Stimulated activated memory B cell treated with anti-CD40 and anti-IgM and Interleukin-4, amounts not matched to agents 10 μg/mL and 1 μg/mL and 100 μg/mL, for 72 hours (primary cell): Measurements from ENCODE around the gene PLA2G5.

ENCODE experiments used
- ATAC-seq: fragments of 150-1000 bp; cut with Tn5 transposase; 2 replicates; pipeline ENCODE4 v1.10.0; 2021
- H3K27ac Mint-ChIP-seq: one replicate; pipeline ENCODE4 v1.8.0; 2022; ENCODE audit warnings: mild to moderate bottlenecking, mixed read lengths
- H3K27me3 Mint-ChIP-seq: one replicate; pipeline ENCODE4 v1.8.0; 2022; ENCODE audit warnings: mixed read lengths
- H3K36me3 Mint-ChIP-seq: one replicate; pipeline ENCODE4 v1.8.0; 2022; ENCODE audit warnings: mixed read lengths
- H3K4me1 Mint-ChIP-seq: one replicate; pipeline ENCODE4 v1.8.0; 2022; ENCODE audit warnings: mixed read lengths
- H3K4me3 Mint-ChIP-seq: one replicate; pipeline ENCODE4 v1.8.0; 2022; ENCODE audit warnings: mild to moderate bottlenecking, moderate library complexity, mixed read lengths
- H3K9me3 Mint-ChIP-seq: one replicate; pipeline ENCODE4 v1.8.0; 2022; ENCODE audit warnings: mixed read lengths

Gene PLA2G5

GRCh38 chr1:20093940-20094391 is 24.0 kb downstream of the PLA2G5 start:
- Mint-ChIP-seq H3K4me3 (no peak overlapping the region), H3K36me3 (no peaks in the 10 kb centered on the region), H3K9me3 (no peaks in the 10 kb centered on the region), H3K27ac (no peak overlapping the region), H3K27me3 (peaks cover 10% of the 10 kb centered on the region), H3K4me1 (no peaks in the 10 kb centered on the region)
- ATAC-seq = no peak

GRCh38 chr1:20095564-20096434 is 25.8 kb downstream of the PLA2G5 start:
- no peaks in the 10 kb centered on the region for H3K9me3 Mint-ChIP-seq
- H3K4me1 Mint-ChIP-seq = peaks cover 2% of the 10 kb centered on the region
- H3K4me3 Mint-ChIP-seq = no peak overlapping the region
- no peak for ATAC-seq
- no peak overlapping the region for H3K27ac Mint-ChIP-seq
- no peaks in the 10 kb centered on the region for H3K36me3 Mint-ChIP-seq
- peaks cover 2% of the 10 kb centered on the region for H3K27me3 Mint-ChIP-seq

GRCh38 chr1:20096840-20097447 is 26.9 kb downstream of the PLA2G5 start:
- Mint-ChIP-seq H3K4me3 (no peak overlapping the region), H3K36me3 (no peaks in the 10 kb centered on the region), H3K27me3 (no peaks in the 10 kb centered on the region), H3K9me3 (no peaks in the 10 kb centered on the region), H3K27ac (no peak overlapping the region), H3K4me1 (peaks cover 7% of the 10 kb centered on the region)
- ATAC-seq = no peak

- no peak overlapping the region for H3K27ac Mint-ChIP-seq
- H3K9me3 Mint-ChIP-seq = no peaks in the 10 kb centered on the region
- H3K27me3 Mint-ChIP-seq = no peaks in the 10 kb centered on the region
- H3K4me3 Mint-ChIP-seq = no peak overlapping the region
- peaks cover 7% of the 10 kb centered on the region for H3K4me1 Mint-ChIP-seq
- H3K36me3 Mint-ChIP-seq = no peaks in the 10 kb centered on the region
- peak; percentile 54 for ATAC-seq
Observed at GRCh38 chr1:20099533-20099932, 29.5 kb downstream of the PLA2G5 start.

GRCh38 chr1:20100632-20101355 is 30.8 kb downstream of the PLA2G5 start:
- peak; percentile 66 for ATAC-seq
- Mint-ChIP-seq H3K4me1 (peaks cover 7% of the 10 kb centered on the region), H3K27ac (no peak overlapping the region), H3K27me3 (no peaks in the 10 kb centered on the region), H3K9me3 (no peaks in the 10 kb centered on the region), H3K4me3 (no peak overlapping the region), H3K36me3 (no peaks in the 10 kb centered on the region)

- Mint-ChIP-seq H3K4me3 (no peak overlapping the region), H3K36me3 (no peaks in the 10 kb centered on the region), H3K27ac (no peak overlapping the region), H3K4me1 (peaks cover 7% of the 10 kb centered on the region), H3K27me3 (peaks cover 8% of the 10 kb centered on the region), H3K9me3 (no peaks in the 10 kb centered on the region)
- ATAC-seq = no peak
Observed at GRCh38 chr1:20102875-20103274, 32.9 kb downstream of the PLA2G5 start.

- no peak overlapping the region for H3K4me3 Mint-ChIP-seq
- peaks cover 4% of the 10 kb centered on the region for H3K4me1 Mint-ChIP-seq
- peaks cover 8% of the 10 kb centered on the region for H3K27me3 Mint-ChIP-seq
- ATAC-seq = no peak
- H3K9me3 Mint-ChIP-seq = no peaks in the 10 kb centered on the region
- no peak overlapping the region for H3K27ac Mint-ChIP-seq
- no peaks in the 10 kb centered on the region for H3K36me3 Mint-ChIP-seq
Observed at GRCh38 chr1:20105856-20106255, 35.9 kb downstream of the PLA2G5 start.

- Mint-ChIP-seq H3K27ac (no peak overlapping the region), H3K4me3 (no peak overlapping the region), H3K36me3 (no peaks in the 10 kb centered on the region), H3K4me1 (no peaks in the 10 kb centered on the region), H3K27me3 (peaks cover 8% of the 10 kb centered on the region), H3K9me3 (no peaks in the 10 kb centered on the region)
- ATAC-seq = no peak
Observed at GRCh38 chr1:20107351-20107750, 37.4 kb downstream of the PLA2G5 start.

GRCh38 chr1:20107796-20108195 is 37.8 kb downstream of the PLA2G5 start:
- no peaks in the 10 kb centered on the region for H3K9me3 Mint-ChIP-seq
- no peak overlapping the region for H3K4me3 Mint-ChIP-seq
- no peak for ATAC-seq
- H3K4me1 Mint-ChIP-seq = no peaks in the 10 kb centered on the region
- H3K27ac Mint-ChIP-seq = no peak overlapping the region
- H3K27me3 Mint-ChIP-seq = peaks cover 8% of the 10 kb centered on the region
- no peaks in the 10 kb centered on the region for H3K36me3 Mint-ChIP-seq

- H3K4me3 Mint-ChIP-seq = no peak overlapping the region
- no peaks in the 10 kb centered on the region for H3K9me3 Mint-ChIP-seq
Observed at GRCh38 chr1:20108366-20109123, 38.6 kb downstream of the PLA2G5 start.

GRCh38 chr1:20109223-20109856 is 39.3 kb downstream of the PLA2G5 start:
- no peak for ATAC-seq
- Mint-ChIP-seq H3K36me3 (no peaks in the 10 kb centered on the region), H3K4me1 (no peaks in the 10 kb centered on the region), H3K4me3 (no peak overlapping the region), H3K27ac (no peak overlapping the region), H3K9me3 (no peaks in the 10 kb centered on the region), H3K27me3 (peaks cover 8% of the 10 kb centered on the region)

More at GRCh38 chr1:20108366-20109123, 38.6 kb downstream of the PLA2G5 start:
- Mint-ChIP-seq H3K36me3 (no peaks in the 10 kb centered on the region), H3K27ac (no peak overlapping the region), H3K27me3 (peaks cover 8% of the 10 kb centered on the region), H3K4me1 (no peaks in the 10 kb centered on the region)
- ATAC-seq = no peak

GRCh38 chr1:20110679-20111078 is 40.7 kb downstream of the PLA2G5 start:
- Mint-ChIP-seq H3K9me3 (no peaks in the 10 kb centered on the region), H3K27ac (no peak overlapping the region), H3K4me1 (no peaks in the 10 kb centered on the region), H3K4me3 (no peak overlapping the region), H3K36me3 (no peaks in the 10 kb centered on the region), H3K27me3 (peaks cover 8% of the 10 kb centered on the region)
- ATAC-seq = no peak

- no peaks in the 10 kb centered on the region for H3K36me3 Mint-ChIP-seq
- H3K27ac Mint-ChIP-seq = no peak overlapping the region
- no peaks in the 10 kb centered on the region for H3K4me1 Mint-ChIP-seq
- H3K27me3 Mint-ChIP-seq = peaks cover 5% of the 10 kb centered on the region
- no peak overlapping the region for H3K4me3 Mint-ChIP-seq
- no peaks in the 10 kb centered on the region for H3K9me3 Mint-ChIP-seq
- ATAC-seq = no peak
Observed at GRCh38 chr1:20111452-20111851, 41.5 kb downstream of the PLA2G5 start.

- Mint-ChIP-seq H3K9me3 (no peaks in the 10 kb centered on the region), H3K36me3 (no peaks in the 10 kb centered on the region), H3K27me3 (no peaks in the 10 kb centered on the region), H3K4me3 (no peak overlapping the region), H3K27ac (no peak overlapping the region), H3K4me1 (peaks cover 5% of the 10 kb centered on the region)
- ATAC-seq = no peak
Observed at GRCh38 chr1:20112279-20113000, 42.4 kb downstream of the PLA2G5 start.
